BJ (cell line): ENCODE measurements around the gene PPP1R9A. TPM values are rescaled to one million over a fixed set of nuclear protein-coding genes. Genes with fewer than 3 reads are reported as not detected.

Source experiments
- CTCF ChIA-PET: fragments of 350-600 bp; formaldehyde crosslinking; extraction: SDS; loops from one replicate; lab custom pipeline; 2021; ENCODE audit warnings: antibody characterized with exemption, inconsistent platforms; lab: Yijun Ruan, JAX
- POLR2A ChIA-PET: fragments of 300-600 bp; sonication (Branson Sonifier 250); formaldehyde crosslinking; extraction: SDS; loops from one replicate; lab custom pipeline; 2021; ENCODE audit warnings: antibody characterized with exemption; lab: Charles Lee
- DNase-seq: peaks from one replicate; pipeline ENCODE4 v3.0.0-alpha.2; 2011; ENCODE audit warnings: low read depth
- H3K27me3 ChIP-seq: 2 replicates; pipeline ENCODE4 v1.6.0; 2011; ENCODE audit warnings: low read length; ENCODE audit not compliant: control insufficient read depth, insufficient read depth
- H3K36me3 ChIP-seq: 2 replicates; pipeline ENCODE4 v1.5.1; 2011; ENCODE audit warnings: low read length; ENCODE audit not compliant: control insufficient read depth, insufficient read depth
- H3K4me3 ChIP-seq: 2 replicates; pipeline ENCODE4 v1.5.1; 2011; ENCODE audit warnings: low read depth, mild to moderate bottlenecking, control low read depth, low read length
- CTCF ChIP-seq: IDR thresholded peaks from 2 replicates; pipeline ENCODE4 v1.5.1; 2011; ENCODE audit warnings: low read depth, mild to moderate bottlenecking, control low read depth, inconsistent platforms, low read length, moderate library complexity; ENCODE audit not compliant: insufficient read depth
- polyA plus RNA-seq: library from polyadenylated mRNA; depleted of rRNA; stranded (reverse); fragments of >200 nt; gene quantifications from 2 replicates; pipeline ENCODE4 v1.2.3, GENCODE V29; 2011

Gene PPP1R9A
- polyA plus RNA-seq, 1 experiment = 0.09 TPM

DNA sequence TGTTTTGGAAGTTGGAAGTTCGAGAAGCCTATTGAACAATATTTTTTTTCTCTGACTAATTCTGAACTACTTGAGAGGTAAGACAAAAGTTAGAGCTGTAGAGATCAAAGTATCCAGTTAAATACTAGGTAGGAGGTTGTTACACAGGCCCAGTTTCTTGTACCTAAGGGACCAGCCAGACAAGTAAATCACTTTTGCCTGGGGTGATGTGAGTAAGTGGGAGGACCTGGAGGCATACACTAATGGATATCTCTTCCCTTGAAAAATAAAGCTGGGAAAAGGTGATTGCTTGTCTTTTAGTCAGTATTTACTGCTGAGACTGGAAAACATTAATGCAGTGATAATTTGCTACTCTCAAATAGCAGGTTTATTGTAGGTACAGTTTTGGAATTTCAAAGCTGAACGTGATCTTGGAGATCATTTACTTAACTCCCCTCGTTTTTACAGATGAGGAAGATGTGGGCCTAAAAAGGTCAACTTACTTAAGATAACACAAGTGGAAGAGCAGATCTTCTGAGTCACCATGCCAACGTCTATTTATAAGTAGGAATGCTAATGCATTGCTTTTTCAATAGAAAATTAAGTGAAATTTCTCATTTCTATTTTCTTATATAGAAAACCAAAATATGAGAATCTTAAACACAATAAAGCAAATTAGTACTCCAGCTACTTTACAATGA is 181.3 kb downstream of the PPP1R9A start:
- ChIA-PET CTCF (no interaction called here), POLR2A (no interaction called here)
- Histone ChIP-seq H3K36me3 (no peaks in the 10 kb centered on the region), H3K4me3 (no peak overlapping the region), H3K27me3 (no peaks in the 10 kb centered on the region)
- DNase-seq = no peak
- no peak for TF ChIP-seq CTCF

GRCh38 chr7:95089414-95090315 is 182.3 kb downstream of the PPP1R9A start:
- H3K36me3 ChIP-seq = no peaks in the 10 kb centered on the region
- H3K4me3 ChIP-seq = no peak overlapping the region
- ChIA-PET CTCF (no interaction called here), POLR2A (no interaction called here)
- no peak for TF ChIP-seq CTCF
- no peaks in the 10 kb centered on the region for H3K27me3 ChIP-seq
- DNase-seq = no peak

- Histone ChIP-seq H3K4me3 (no peak overlapping the region), H3K36me3 (no peaks in the 10 kb centered on the region), H3K27me3 (no peaks in the 10 kb centered on the region)
- TF ChIP-seq CTCF = no peak
- ChIA-PET POLR2A (no interaction called here), CTCF (no interaction called here)
- DNase-seq = no peak
These were observed 184.9 kb downstream of the PPP1R9A start for GRCh38 chr7:95092324-95092723.

- H3K36me3 ChIP-seq = no peaks in the 10 kb centered on the region
- H3K4me3 ChIP-seq = no peak overlapping the region
- TF ChIP-seq CTCF = no peak
- ChIA-PET POLR2A (no interaction called here), CTCF (no interaction called here)
- DNase-seq = no peak
- H3K27me3 ChIP-seq = no peaks in the 10 kb centered on the region
These were observed 188.0 kb downstream of the PPP1R9A start for GRCh38 chr7:95095259-95095965.

- Histone ChIP-seq H3K36me3 (no peaks in the 10 kb centered on the region), H3K27me3 (no peaks in the 10 kb centered on the region), H3K4me3 (no peak overlapping the region)
- ChIA-PET CTCF (no interaction called here), POLR2A (no interaction called here)
- no peak for TF ChIP-seq CTCF
- DNase-seq = no peak
These were observed 188.7 kb downstream of the PPP1R9A start for GRCh38 chr7:95095966-95096540.
